Ectodermal cell (in vitro differentiated cells): ENCODE measurements around the gene TMIGD1.

ENCODE experiments used
- H3K27ac ChIP-seq: 2 replicates; pipeline ENCODE4 v1.7.0; 2013; ENCODE audit warnings: mild to moderate bottlenecking, low read depth, low read length; ENCODE audit not compliant: insufficient read depth, poor library complexity, severe bottlenecking
- H3K27me3 ChIP-seq: 2 replicates; pipeline ENCODE4 v1.7.0; 2013; ENCODE audit warnings: mild to moderate bottlenecking, low read length; ENCODE audit not compliant: insufficient read depth, control insufficient read depth, poor library complexity, severe bottlenecking
- H3K36me3 ChIP-seq: one replicate; pipeline ENCODE4 v1.7.0; 2013; ENCODE audit warnings: low read length; ENCODE audit not compliant: control insufficient read depth, insufficient read depth
- H3K4me1 ChIP-seq: one replicate; pipeline ENCODE4 v1.7.0; 2013; ENCODE audit warnings: low read length; ENCODE audit not compliant: control insufficient read depth, insufficient read depth
- H3K4me3 ChIP-seq: 2 replicates; pipeline ENCODE4 v1.7.0; 2013; ENCODE audit warnings: low read depth, low read length, control low read depth; ENCODE audit not compliant: insufficient read depth
- H3K9me3 ChIP-seq: 2 replicates; pipeline ENCODE4 v1.7.0; 2013; ENCODE audit warnings: mild to moderate bottlenecking, low read length, moderate library complexity; ENCODE audit not compliant: control insufficient read depth
- WGBS, 2 experiments: methylation state at CpG; one replicate each; pipeline ENCODE4 v1.1.7; 2013; ENCODE audit warnings: missing lambda C conversion rate in 2 of 2; 5-methylcytosine and 5-hydroxymethylcytosine counted together

The TMIGD1 gene

GRCh38 chr17:30332057-30332542 lies 1.8 kb downstream of the TMIGD1 start:
- H3K4me1 ChIP-seq: no peaks in the 10 kb centered on the region
- no peak overlapping the region for H3K4me3 ChIP-seq
- no peak overlapping the region for H3K27ac ChIP-seq
- H3K36me3 ChIP-seq: no peaks in the 10 kb centered on the region
- WGBS, 2 experiments: 92 to 95% methylated on average over 3 to 4 of the region's 4 CpGs
- no peaks in the 10 kb centered on the region for H3K27me3 ChIP-seq
- H3K9me3 ChIP-seq: no peaks in the 10 kb centered on the region

- H3K4me3 ChIP-seq: no peak overlapping the region
- H3K9me3 ChIP-seq: no peaks in the 10 kb centered on the region
- H3K4me1 ChIP-seq: no peaks in the 10 kb centered on the region
- H3K27me3 ChIP-seq: no peaks in the 10 kb centered on the region
- no peak overlapping the region for H3K27ac ChIP-seq
- 80 to 100% methylated on average over 1 of the region's 1 CpG for WGBS, 2 experiments
- no peaks in the 10 kb centered on the region for H3K36me3 ChIP-seq
Measured at GRCh38 chr17:30326809-30327208, 7.0 kb downstream of the TMIGD1 start.

GRCh38 chr17:30324723-30325122 lies 9.1 kb downstream of the TMIGD1 start:
- H3K9me3 ChIP-seq: no peaks in the 10 kb centered on the region
- no peak overlapping the region for H3K27ac ChIP-seq
- H3K4me3 ChIP-seq: no peak overlapping the region
- 73 to 75% methylated on average over 7 of the region's 7 CpGs for WGBS, 2 experiments
- H3K27me3 ChIP-seq: no peaks in the 10 kb centered on the region
- no peaks in the 10 kb centered on the region for H3K36me3 ChIP-seq
- no peaks in the 10 kb centered on the region for H3K4me1 ChIP-seq

- Histone ChIP-seq H3K4me1 (no peaks in the 10 kb centered on the region), H3K36me3 (no peaks in the 10 kb centered on the region), H3K4me3 (no peak overlapping the region), H3K27me3 (no peaks in the 10 kb centered on the region), H3K9me3 (no peaks in the 10 kb centered on the region), H3K27ac (no peak overlapping the region)
Measured at GRCh38 chr17:30323895-30324319, 9.9 kb downstream of the TMIGD1 start.

- no peaks in the 10 kb centered on the region for H3K36me3 ChIP-seq
- WGBS, 2 experiments: 88 to 91% methylated on average over 5 of the region's 5 CpGs
- H3K27me3 ChIP-seq: no peaks in the 10 kb centered on the region
- no peaks in the 10 kb centered on the region for H3K4me1 ChIP-seq
- no peak overlapping the region for H3K4me3 ChIP-seq
- H3K9me3 ChIP-seq: no peaks in the 10 kb centered on the region
- no peak overlapping the region for H3K27ac ChIP-seq
Measured at GRCh38 chr17:30323262-30323894, 10.5 kb downstream of the TMIGD1 start.

GRCh38 chr17:30321314-30321713 lies 12.5 kb downstream of the TMIGD1 start:
- Histone ChIP-seq H3K4me1 (no peaks in the 10 kb centered on the region), H3K4me3 (no peak overlapping the region), H3K27me3 (no peaks in the 10 kb centered on the region), H3K9me3 (no peaks in the 10 kb centered on the region), H3K27ac (no peak overlapping the region), H3K36me3 (no peaks in the 10 kb centered on the region)
- 91 to 95% methylated on average over 3 to 4 of the region's 4 CpGs for WGBS, 2 experiments

- Histone ChIP-seq H3K27ac (no peak overlapping the region), H3K9me3 (no peaks in the 10 kb centered on the region), H3K4me1 (no peaks in the 10 kb centered on the region), H3K36me3 (no peaks in the 10 kb centered on the region), H3K4me3 (no peak overlapping the region), H3K27me3 (no peaks in the 10 kb centered on the region)
- 94 to 96% methylated on average over 3 of the region's 3 CpGs for WGBS, 2 experiments
Measured at GRCh38 chr17:30318155-30318554, 15.7 kb downstream of the TMIGD1 start.

GRCh38 chr17:30316736-30317135 lies 17.1 kb downstream of the TMIGD1 start:
- no peaks in the 10 kb centered on the region for H3K36me3 ChIP-seq
- no peak overlapping the region for H3K27ac ChIP-seq
- H3K9me3 ChIP-seq: no peaks in the 10 kb centered on the region
- WGBS, 2 experiments: 100% methylated on average over 1 of the region's 1 CpG
- H3K4me1 ChIP-seq: no peaks in the 10 kb centered on the region
- no peak overlapping the region for H3K4me3 ChIP-seq
- no peaks in the 10 kb centered on the region for H3K27me3 ChIP-seq

- no peaks in the 10 kb centered on the region for H3K27me3 ChIP-seq
- WGBS, 2 experiments: 81 to 94% methylated on average over 2 of the region's 2 CpGs
- H3K36me3 ChIP-seq: no peaks in the 10 kb centered on the region
- H3K4me3 ChIP-seq: no peak overlapping the region
- H3K4me1 ChIP-seq: no peaks in the 10 kb centered on the region
- no peaks in the 10 kb centered on the region for H3K9me3 ChIP-seq
- no peak overlapping the region for H3K27ac ChIP-seq
Measured at GRCh38 chr17:30315106-30315505, 18.8 kb downstream of the TMIGD1 start.

GRCh38 chr17:30314474-30314873 lies 19.4 kb downstream of the TMIGD1 start:
- H3K27me3 ChIP-seq: no peaks in the 10 kb centered on the region
- H3K4me3 ChIP-seq: no peak overlapping the region
- no peak overlapping the region for H3K27ac ChIP-seq
- H3K36me3 ChIP-seq: no peaks in the 10 kb centered on the region
- 83 to 100% methylated on average over 1 of the region's 1 CpG for WGBS, 2 experiments
- H3K4me1 ChIP-seq: no peaks in the 10 kb centered on the region
- H3K9me3 ChIP-seq: no peaks in the 10 kb centered on the region

GRCh38 chr17:30312226-30312625 lies 21.6 kb downstream of the TMIGD1 start:
- H3K4me3 ChIP-seq: no peak overlapping the region
- no peaks in the 10 kb centered on the region for H3K9me3 ChIP-seq
- H3K36me3 ChIP-seq: no peaks in the 10 kb centered on the region
- H3K27ac ChIP-seq: no peak overlapping the region
- 67 to 74% methylated on average over 2 of the region's 2 CpGs for WGBS, 2 experiments
- no peaks in the 10 kb centered on the region for H3K27me3 ChIP-seq
- no peaks in the 10 kb centered on the region for H3K4me1 ChIP-seq
